Caco-2 (cell line): ENCODE data around the gene SIRT7. TPM values are rescaled to one million over a fixed set of nuclear protein-coding genes. Genes with fewer than 3 reads are reported as not detected.

Experiments
- BruUV-seq: library from RNA; stranded (reverse); fragments of 400-500 nt; replicated peaks from 2 replicates; lab custom pipeline; 2021; lab: Mats Ljungman, UMichigan
- CTCF ChIA-PET: fragments of 300-600 bp; sonication (Branson Sonifier 250); formaldehyde crosslinking; loops from one replicate; lab custom pipeline; 2022; ENCODE audit warnings: antibody characterized with exemption; lab: Charles Lee
- POLR2A ChIA-PET: fragments of 300-600 bp; sonication (Branson Sonifier 250); formaldehyde crosslinking; loops from one replicate; lab custom pipeline; 2022; ENCODE audit warnings: antibody characterized with exemption; lab: Charles Lee
- DNase-seq, 2 experiments: peaks; one replicate each; pipeline versions ENCODE4 v3.0.0 to v3.0.0-alpha.2; 2020 to 2022
- H3K27me3 ChIP-seq: replicated peaks from 2 replicates; pipeline ENCODE4 v1.6.0; 2011; ENCODE audit warnings: low read length; ENCODE audit not compliant: control insufficient read depth, insufficient read depth
- H3K36me3 ChIP-seq: 2 replicates; pipeline ENCODE4 v1.5.1; 2011; ENCODE audit warnings: low read length; ENCODE audit not compliant: control insufficient read depth, insufficient read depth
- H3K4me1 ChIP-seq: fragments of 250-450 bp; sonication (Bioruptor Pico); 2 replicates; pipeline ENCODE4 v1.5.1; 2020; ENCODE audit warnings: mild to moderate bottlenecking
- H3K4me3 ChIP-seq: 2 replicates; pipeline ENCODE4 v1.5.1; 2011; ENCODE audit warnings: low read depth, mild to moderate bottlenecking, control low read depth, low read length
- H3K9me3 ChIP-seq: fragments of 250-450 bp; sonication (Bioruptor Pico); 2 replicates; pipeline ENCODE4 v1.5.1; 2020; ENCODE audit warnings: mild to moderate bottlenecking, moderate library complexity
- H3K27ac Mint-ChIP-seq: one replicate; pipeline ENCODE4 v1.8.0; 2022; ENCODE audit warnings: mixed read lengths; ENCODE audit not compliant: unreplicated experiment
- H3K27me3 Mint-ChIP-seq: one replicate; pipeline ENCODE4 v1.8.0; 2022; ENCODE audit warnings: mixed read lengths; ENCODE audit not compliant: insufficient read depth, unreplicated experiment
- H3K36me3 Mint-ChIP-seq: one replicate; pipeline ENCODE4 v1.8.0; 2022; ENCODE audit warnings: mild to moderate bottlenecking, mixed read lengths; ENCODE audit not compliant: insufficient read depth, unreplicated experiment
- H3K4me1 Mint-ChIP-seq: one replicate; pipeline ENCODE4 v1.8.0; 2022; ENCODE audit warnings: low read depth, mixed read lengths; ENCODE audit not compliant: unreplicated experiment
- H3K4me3 Mint-ChIP-seq: one replicate; pipeline ENCODE4 v1.8.0; 2022; ENCODE audit warnings: mild to moderate bottlenecking, moderate library complexity, mixed read lengths; ENCODE audit not compliant: unreplicated experiment
- H3K9me3 Mint-ChIP-seq: one replicate; pipeline ENCODE4 v1.8.0; 2022; ENCODE audit warnings: mixed read lengths; ENCODE audit not compliant: unreplicated experiment
- intact Hi-C: fragments of 100-400 bp; cut with micrococcal nuclease; formaldehyde crosslinking; loops from one replicate; pipeline ENCODE4 v1.10.0; 2022; ENCODE audit not compliant: unreplicated experiment
- total RNA-seq: library from RNA; stranded (reverse); gene quantifications from 2 replicates; pipeline ENCODE4 v1.2.3, GENCODE V29; 2022
- TF ChIP-seq, protein P1 (sequence below), 2 experiments: fragments of 200-600 bp in 1 of 2; IDR thresholded peaks; 1 replicate in 1 of 2; 2 replicates in 1 of 2; pipeline versions ENCODE4 v1.5.1 to v1.8.0; 2011 to 2022; ENCODE audit warnings: antibody characterized with exemption in 1 of 2, control low read depth in 1 of 2, inconsistent platforms in 1 of 2, low read depth in 1 of 2, low read length in 1 of 2, mild to moderate bottlenecking in 1 of 2, moderate library complexity in 1 of 2; ENCODE audit not compliant: insufficient read depth in 1 of 2, severe bottlenecking in 1 of 2, unreplicated experiment in 1 of 2

The SIRT7 gene
- total RNA-seq, 1 experiment from 2014 or later, result 55.6 TPM

GRCh38 chr17:81866440-81867169, 51.4 kb downstream of the SIRT7 start:
- Mint-ChIP-seq H3K36me3 (peaks cover 95% of the 10 kb centered on the region), H3K4me1 (peaks cover 27% of the 10 kb centered on the region), H3K9me3 (no peaks in the 10 kb centered on the region), H3K27ac (peak overlapping the region; percentile 90), H3K27me3 (no peaks in the 10 kb centered on the region), H3K4me3 (peak overlapping the region; percentile 44)
- H3K9me3 ChIP-seq, result no peaks in the 10 kb centered on the region
- H3K36me3 ChIP-seq, result peaks cover 4% of the 10 kb centered on the region; the same call in 1 of the 2 replicates
- BruUV-seq, result no TSS peak
- no peaks in the 10 kb centered on the region for H3K27me3 ChIP-seq
- POLR2A ChIA-PET, result interaction anchor here (0.7 to 1.1 kb wide), 2 partner anchors 33 to 232 kb away, joined by 3 to 5 read pairs; no protein-coding TSS in a partner anchor
- CTCF ChIA-PET, result no interaction called here
- DNase-seq, result no peak
- peaks cover 48% of the 10 kb centered on the region for H3K4me1 ChIP-seq
- intact Hi-C loops, result no loop called here
- H3K4me3 ChIP-seq, result no peak overlapping the region
- TF ChIP-seq, protein P1, sequence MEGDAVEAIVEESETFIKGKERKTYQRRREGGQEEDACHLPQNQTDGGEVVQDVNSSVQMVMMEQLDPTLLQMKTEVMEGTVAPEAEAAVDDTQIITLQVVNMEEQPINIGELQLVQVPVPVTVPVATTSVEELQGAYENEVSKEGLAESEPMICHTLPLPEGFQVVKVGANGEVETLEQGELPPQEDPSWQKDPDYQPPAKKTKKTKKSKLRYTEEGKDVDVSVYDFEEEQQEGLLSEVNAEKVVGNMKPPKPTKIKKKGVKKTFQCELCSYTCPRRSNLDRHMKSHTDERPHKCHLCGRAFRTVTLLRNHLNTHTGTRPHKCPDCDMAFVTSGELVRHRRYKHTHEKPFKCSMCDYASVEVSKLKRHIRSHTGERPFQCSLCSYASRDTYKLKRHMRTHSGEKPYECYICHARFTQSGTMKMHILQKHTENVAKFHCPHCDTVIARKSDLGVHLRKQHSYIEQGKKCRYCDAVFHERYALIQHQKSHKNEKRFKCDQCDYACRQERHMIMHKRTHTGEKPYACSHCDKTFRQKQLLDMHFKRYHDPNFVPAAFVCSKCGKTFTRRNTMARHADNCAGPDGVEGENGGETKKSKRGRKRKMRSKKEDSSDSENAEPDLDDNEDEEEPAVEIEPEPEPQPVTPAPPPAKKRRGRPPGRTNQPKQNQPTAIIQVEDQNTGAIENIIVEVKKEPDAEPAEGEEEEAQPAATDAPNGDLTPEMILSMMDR (IDR thresholded peaks at IDR 0.05; ENCODE audit: insufficient read depth in 1 of 2, low read depth in 1 of 2, low read length in 1 of 2, severe bottlenecking in 1 of 2, unreplicated experiment in 1 of 2), result no peak

- DNase-seq, result no peak
- peak overlapping the region; percentile 90 for H3K27ac Mint-ChIP-seq
- TF ChIP-seq, protein P1 (IDR thresholded peaks at IDR 0.05; ENCODE audit: insufficient read depth in 1 of 2, low read depth in 1 of 2, low read length in 1 of 2, severe bottlenecking in 1 of 2, unreplicated experiment in 1 of 2), result no peak
- H3K36me3 Mint-ChIP-seq, result peaks cover 95% of the 10 kb centered on the region
- H3K9me3 Mint-ChIP-seq, result no peaks in the 10 kb centered on the region
- peaks cover 4% of the 10 kb centered on the region; the same call in 1 of the 2 replicates for H3K36me3 ChIP-seq
- H3K4me1 ChIP-seq, result peaks cover 48% of the 10 kb centered on the region
- no peaks in the 10 kb centered on the region for H3K27me3 ChIP-seq
- ChIA-PET POLR2A (no interaction called here), CTCF (interaction anchor here (0.6 kb wide), 1 partner anchor 266 kb away, joined by 4 read pairs; no protein-coding TSS in a partner anchor)
- no peak overlapping the region for H3K4me3 ChIP-seq
- intact Hi-C loops, result no loop called here
- peak overlapping the region; percentile 22 for H3K4me3 Mint-ChIP-seq
- no peaks in the 10 kb centered on the region for H3K9me3 ChIP-seq
- no peaks in the 10 kb centered on the region for H3K27me3 Mint-ChIP-seq
- BruUV-seq, result no TSS peak
- peaks cover 27% of the 10 kb centered on the region for H3K4me1 Mint-ChIP-seq
These were observed 52.1 kb downstream of the SIRT7 start for GRCh38 chr17:81865733-81866439.

- H3K36me3 Mint-ChIP-seq, result peaks cover 98% of the 10 kb centered on the region
- H3K4me1 ChIP-seq, result peaks cover 48% of the 10 kb centered on the region
- peaks cover 27% of the 10 kb centered on the region for H3K4me1 Mint-ChIP-seq
- intact Hi-C loops, result no loop called here
- no peaks in the 10 kb centered on the region for H3K9me3 Mint-ChIP-seq
- no peak for DNase-seq
- peaks cover 4% of the 10 kb centered on the region; the same call in 1 of the 2 replicates for H3K36me3 ChIP-seq
- ChIA-PET CTCF (interaction anchor here (0.6 kb wide), 1 partner anchor 267 kb away, joined by 4 read pairs; no protein-coding TSS in a partner anchor), POLR2A (no interaction called here)
- H3K9me3 ChIP-seq, result no peaks in the 10 kb centered on the region
- H3K27me3 ChIP-seq, result no peaks in the 10 kb centered on the region
- no peak overlapping the region for H3K4me3 ChIP-seq
- H3K27me3 Mint-ChIP-seq, result no peaks in the 10 kb centered on the region
- TF ChIP-seq, protein P1 (IDR thresholded peaks at IDR 0.05; ENCODE audit: insufficient read depth in 1 of 2, low read depth in 1 of 2, low read length in 1 of 2, severe bottlenecking in 1 of 2, unreplicated experiment in 1 of 2), result no peak
- BruUV-seq, result no TSS peak
- peak overlapping the region; percentile 90 for H3K27ac Mint-ChIP-seq
- peak overlapping the region; percentile 22 for H3K4me3 Mint-ChIP-seq
These were observed 52.6 kb downstream of the SIRT7 start for GRCh38 chr17:81865358-81865732.
